ENCODE results near the gene ANO1.

The ANO1 gene

GRCh38 chr11:70097783-70098563 lies 19.9 kb downstream of the ANO1 start:
- DNase-seq (ENCODE audit: low spot score): no peak

- DNase-seq (ENCODE audit: low spot score): no peak
Observed at GRCh38 chr11:70098936-70099335, 20.8 kb downstream of the ANO1 start.

DNA sequence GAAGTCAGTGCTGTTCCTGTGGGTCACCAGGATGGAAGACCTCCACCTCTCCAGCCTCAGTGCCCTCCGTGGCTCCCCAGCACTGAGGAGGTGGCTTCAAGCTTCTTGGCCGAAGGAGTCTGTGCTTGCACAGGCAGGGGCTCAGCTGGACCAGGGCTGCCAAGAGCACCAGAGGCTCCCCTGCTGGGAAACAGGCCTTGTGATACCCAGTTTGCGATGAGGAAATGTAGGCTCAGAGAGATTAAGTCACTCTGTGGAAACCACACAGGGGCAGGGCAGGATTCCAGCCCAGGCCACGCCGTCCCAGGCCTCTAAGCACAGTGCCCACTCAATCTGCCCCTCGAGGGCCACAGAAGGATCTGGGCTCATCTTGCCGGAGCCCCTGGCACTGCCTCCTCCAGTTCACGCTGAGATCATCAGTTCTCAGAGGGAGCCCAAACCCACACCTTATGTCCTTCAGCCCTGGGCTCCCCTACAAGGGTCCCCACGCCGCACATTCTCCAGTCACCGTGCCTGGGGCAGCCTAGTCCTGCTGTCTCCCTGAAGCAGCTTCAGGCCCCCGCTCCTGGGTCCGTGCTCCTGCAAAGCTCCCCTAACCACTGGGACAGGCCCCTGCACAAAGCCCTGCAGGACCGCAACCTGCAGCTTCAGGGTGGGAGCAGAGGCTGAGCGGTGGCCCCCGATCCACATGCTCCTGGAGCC lies 21.6 kb downstream of the ANO1 start:
- no peak for DNase-seq (ENCODE audit: low spot score)

- no peak for DNase-seq (ENCODE audit: low spot score)
Observed at GRCh38 chr11:70100280-70100603, 22.1 kb downstream of the ANO1 start.

- no peak for DNase-seq (ENCODE audit: low spot score)
Observed at GRCh38 chr11:70100791-70101190, 22.7 kb downstream of the ANO1 start.

GRCh38 chr11:70103256-70103975 lies 25.3 kb downstream of the ANO1 start:
- DNase-seq (ENCODE audit: low spot score): no peak

- no peak for DNase-seq (ENCODE audit: low spot score)
Observed at GRCh38 chr11:70104419-70104818, 26.3 kb downstream of the ANO1 start.

- no peak for DNase-seq (ENCODE audit: low spot score)
Observed at GRCh38 chr11:70104961-70105360, 26.8 kb downstream of the ANO1 start.

GRCh38 chr11:70105369-70105754 lies 27.2 kb downstream of the ANO1 start:
- no peak for DNase-seq (ENCODE audit: low spot score)

- no peak for DNase-seq (ENCODE audit: low spot score)
Observed at GRCh38 chr11:70105755-70106571, 27.8 kb downstream of the ANO1 start.

DNA sequence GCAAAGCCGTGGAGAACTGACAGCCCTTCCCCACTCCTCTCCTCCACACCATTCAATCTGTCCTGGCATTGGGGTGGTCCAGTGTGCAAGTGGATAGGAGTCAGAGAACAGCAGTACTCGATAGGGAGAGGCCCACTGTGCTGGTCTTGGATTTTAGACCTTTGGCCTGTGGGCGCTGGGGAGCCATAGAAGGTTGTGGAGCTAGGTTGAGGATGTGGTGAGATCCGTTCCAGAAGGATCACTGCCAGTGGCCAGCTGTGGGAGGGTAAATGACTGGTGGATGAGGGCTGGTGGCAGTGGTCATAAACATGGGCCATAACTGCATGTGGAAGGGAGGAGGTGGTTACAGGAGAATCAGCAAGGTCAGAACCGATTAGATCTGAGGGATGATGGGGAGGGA lies 28.6 kb downstream of the ANO1 start:
- no peak for DNase-seq (ENCODE audit: low spot score)

DNA sequence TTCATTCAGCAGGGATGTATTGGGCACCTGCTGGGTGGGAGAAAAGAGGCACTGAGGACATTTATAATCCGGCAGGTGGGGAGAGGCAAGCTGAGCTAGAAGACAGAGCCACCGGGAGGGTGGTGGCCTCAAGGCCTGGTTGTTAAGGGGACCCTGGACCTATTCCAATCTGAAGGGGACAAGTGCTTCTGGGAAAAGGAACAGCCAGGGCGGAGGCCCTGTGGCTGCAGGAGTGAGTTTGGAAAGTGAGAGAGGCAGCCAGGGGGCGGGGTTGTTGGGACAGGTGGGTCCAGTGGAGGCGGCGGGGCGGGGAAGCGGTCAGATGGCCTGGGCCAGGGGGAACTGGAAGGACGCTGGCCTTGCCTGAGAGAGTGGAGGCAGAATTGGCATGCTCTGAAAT lies 29.1 kb downstream of the ANO1 start:
- DNase-seq (ENCODE audit: low spot score): no peak

DNA sequence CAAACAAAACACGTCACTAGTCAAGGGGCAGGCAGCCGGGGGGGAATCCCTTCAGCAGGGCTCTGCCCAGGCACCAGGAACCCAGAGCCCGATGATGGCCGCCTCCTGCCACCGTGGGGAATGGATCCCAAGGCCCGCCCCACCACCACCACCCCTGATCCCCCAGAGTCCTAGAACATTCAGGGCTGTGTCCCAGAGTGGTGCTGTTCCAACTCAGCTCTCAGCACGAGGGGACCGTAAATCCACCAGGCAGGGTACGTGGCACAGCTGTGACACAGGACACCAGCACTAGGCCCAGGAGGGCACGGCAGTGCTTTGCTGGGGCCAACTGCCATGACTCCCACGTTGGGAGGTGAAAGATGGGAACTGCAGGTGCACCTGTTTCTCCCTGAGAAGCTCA lies 29.6 kb downstream of the ANO1 start:
- no peak for DNase-seq (ENCODE audit: low spot score)

- no peak for DNase-seq (ENCODE audit: low spot score)
Observed at GRCh38 chr11:70108250-70108649, 30.1 kb downstream of the ANO1 start.

DNA sequence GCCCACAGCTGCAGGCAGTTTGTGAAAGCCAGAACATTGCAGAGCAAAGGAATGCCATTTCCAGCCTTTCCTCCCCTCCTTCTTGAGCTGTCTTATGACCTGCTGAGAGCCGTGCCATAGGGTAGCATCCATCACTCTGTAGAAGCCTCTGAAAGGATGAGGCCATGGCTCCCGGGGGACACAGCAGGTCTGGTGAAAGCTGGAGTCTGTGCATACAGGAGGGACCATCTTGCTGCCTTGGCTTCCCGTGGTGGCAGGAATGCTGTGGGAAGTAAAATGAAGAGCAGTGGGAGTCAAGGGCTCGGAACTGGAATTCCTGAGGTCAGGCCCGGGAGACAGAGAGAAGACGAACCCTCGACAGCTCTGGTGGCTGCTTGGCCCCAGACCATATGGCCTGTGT lies 30.9 kb downstream of the ANO1 start:
- no peak for DNase-seq (ENCODE audit: low spot score)

DNA sequence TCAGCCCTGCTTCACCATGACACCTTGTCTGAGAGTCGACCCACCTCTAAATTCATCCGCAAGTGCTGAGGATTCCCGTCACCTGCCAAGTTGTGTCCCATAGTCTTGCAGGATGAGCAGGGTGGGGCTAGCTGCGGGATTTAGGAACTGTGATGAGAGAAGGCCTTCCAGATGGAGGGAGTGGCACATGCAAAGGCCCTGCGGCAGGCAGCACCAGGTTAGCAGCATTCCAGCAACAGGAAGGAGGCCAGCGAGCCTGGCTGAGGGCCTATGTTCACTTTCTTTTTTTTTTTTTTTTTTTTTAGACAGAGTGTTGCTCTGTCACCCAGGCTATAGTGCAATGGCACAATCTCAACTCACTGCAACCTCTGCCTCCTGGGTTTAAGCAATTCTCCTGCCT lies 31.8 kb downstream of the ANO1 start:
- DNase-seq (ENCODE audit: low spot score): no peak

DNA sequence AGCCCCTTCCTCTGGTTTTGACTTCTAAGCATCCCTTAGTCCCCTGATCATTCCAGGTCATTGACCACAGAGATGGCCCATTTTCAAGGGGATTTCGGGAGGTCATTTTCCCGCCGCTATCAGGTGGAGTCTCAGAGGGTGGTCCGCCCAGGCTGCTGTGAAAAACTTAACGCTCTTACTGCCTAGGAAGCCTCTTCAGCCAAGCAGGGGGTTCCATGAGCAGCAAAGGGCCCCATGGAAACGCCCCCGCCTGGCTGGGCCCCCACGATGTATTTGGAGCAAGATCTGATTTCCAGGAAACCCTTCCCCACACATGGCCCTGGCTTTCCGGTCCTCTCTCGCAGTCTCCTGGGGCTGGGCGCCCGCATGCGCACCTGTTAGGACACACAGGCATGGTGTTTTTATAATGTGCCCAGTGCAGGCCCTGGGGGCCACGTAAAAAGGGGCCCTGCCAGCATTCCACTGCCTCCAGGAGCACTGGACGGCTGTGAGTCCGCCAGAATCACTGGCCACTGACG lies 32.5 kb downstream of the ANO1 start:
- no peak for DNase-seq (ENCODE audit: low spot score)

- DNase-seq (ENCODE audit: low spot score): no peak
Observed at GRCh38 chr11:70111269-70112016, 33.3 kb downstream of the ANO1 start.

DNA sequence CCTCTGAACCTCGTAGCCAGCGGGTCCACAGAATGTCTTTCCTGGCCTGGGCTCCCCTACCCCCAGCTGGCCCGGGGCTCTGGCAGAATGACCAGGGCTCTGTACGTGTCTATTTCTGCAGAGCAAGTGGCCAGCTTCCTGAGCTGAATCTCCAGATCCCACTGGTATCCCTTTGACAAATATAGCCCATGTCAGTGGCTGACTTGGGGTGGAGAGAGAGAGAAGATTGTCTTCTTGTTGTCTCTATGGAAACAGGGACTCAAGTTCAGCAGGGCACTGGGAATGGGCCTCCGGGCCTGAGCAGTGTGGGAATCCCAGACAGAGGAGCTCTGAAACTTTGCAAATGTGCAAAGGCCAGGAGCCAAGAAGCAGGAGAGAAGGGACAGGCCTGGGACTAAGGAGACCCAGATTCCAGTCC lies 33.9 kb downstream of the ANO1 start:
- DNase-seq (ENCODE audit: low spot score): no peak

DNA sequence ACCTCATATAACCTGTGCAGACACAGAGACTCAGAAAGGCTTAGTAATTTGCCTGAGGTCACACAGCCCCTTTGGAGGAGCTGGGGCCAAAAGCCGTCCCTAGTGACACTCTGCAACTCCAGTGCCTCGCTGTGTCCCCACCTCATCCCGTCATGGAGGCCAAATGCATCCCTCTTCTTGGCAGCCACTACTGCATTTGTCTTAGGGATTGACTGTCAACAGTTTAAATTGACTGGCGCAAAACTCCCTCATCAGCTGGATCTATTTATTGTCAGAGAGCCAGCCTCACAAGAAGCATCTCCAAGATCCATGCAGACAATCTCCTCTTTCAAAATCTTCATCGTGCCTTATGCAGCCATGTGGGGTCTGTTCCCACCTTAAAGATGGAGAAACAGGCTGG lies 35.7 kb downstream of the ANO1 start:
- DNase-seq (ENCODE audit: low spot score): no peak

- no peak for DNase-seq (ENCODE audit: low spot score)
Observed at GRCh38 chr11:70115778-70116177, 37.7 kb downstream of the ANO1 start.
